Hypothalamus (tissue), 51 donors: Measurements from ENCODE around the gene NEK5.
"Not testable (repeated sequence)": the region's sequence is repeated elsewhere in the genome, so short reads cannot be mapped to it uniquely, and the experiment has no call there.

Experiments
- DNase-seq, 51 donors: peaks; one replicate each; lab custom pipeline; 2025; lab: John Stamatoyannopoulos, UW

Gene NEK5

GRCh38 chr13:52079891-52080290 is 49.0 kb downstream of the NEK5 start:
- not testable (repeated sequence) for DNase-seq

- no peak for DNase-seq
These were observed 57.8 kb downstream of the NEK5 start for GRCh38 chr13:52070929-52071523.

GRCh38 chr13:52067237-52067636 is 61.6 kb downstream of the NEK5 start:
- DNase-seq: no peak

GRCh38 chr13:52061587-52061986 is 67.3 kb downstream of the NEK5 start:
- DNase-seq: no peak

GRCh38 chr13:52061064-52061463 is 67.8 kb downstream of the NEK5 start:
- DNase-seq: not testable (repeated sequence)

- no peak for DNase-seq
These were observed 75.4 kb downstream of the NEK5 start for GRCh38 chr13:52053460-52053859.

- DNase-seq: no peak
These were observed 77.5 kb downstream of the NEK5 start for GRCh38 chr13:52051400-52051799.

GRCh38 chr13:52048516-52048915 is 80.4 kb downstream of the NEK5 start:
- DNase-seq: no peak

GRCh38 chr13:52047463-52047862 is 81.4 kb downstream of the NEK5 start:
- no peak for DNase-seq

- no peak for DNase-seq
These were observed 85.2 kb downstream of the NEK5 start for GRCh38 chr13:52043675-52044074.

- DNase-seq: no peak
These were observed 92.8 kb downstream of the NEK5 start for GRCh38 chr13:52036037-52036436.

- no peak for DNase-seq
These were observed 94.2 kb downstream of the NEK5 start for GRCh38 chr13:52034616-52035226.

GRCh38 chr13:52033039-52033438 is 95.8 kb downstream of the NEK5 start:
- no peak for DNase-seq

GRCh38 chr13:52030401-52030800 is 98.5 kb downstream of the NEK5 start:
- not testable (repeated sequence) for DNase-seq

GRCh38 chr13:52029569-52029968 is 99.3 kb downstream of the NEK5 start:
- no peak for DNase-seq

GRCh38 chr13:52027832-52028231 is 101.0 kb downstream of the NEK5 start:
- no peak for DNase-seq

- no peak for DNase-seq
These were observed 102.6 kb downstream of the NEK5 start for GRCh38 chr13:52026246-52026626.

GRCh38 chr13:52025475-52026245 is 103.2 kb downstream of the NEK5 start:
- no peak for DNase-seq

- no peak for DNase-seq
These were observed 104.4 kb downstream of the NEK5 start, which contains the start of gene UTP14C for GRCh38 chr13:52024481-52024880. TSS of gene UTP14C (plus strand) at chr13:52024691. CDS start at chr13:52028805, 4,114 bp downstream.

- no peak for DNase-seq
These were observed 106.5 kb downstream of the NEK5 start for GRCh38 chr13:52022356-52022755.

- DNase-seq: no peak
These were observed 108.7 kb downstream of the NEK5 start for GRCh38 chr13:52020191-52020590.

- DNase-seq: no peak
These were observed 112.6 kb downstream of the NEK5 start for GRCh38 chr13:52016296-52016695.
